GM21367 (cell line): ENCODE data around the gene INKA1.
"Not testable (repeated sequence)": the region's sequence is repeated elsewhere in the genome, so short reads cannot be mapped to it uniquely, and the experiment has no call there.

Experiments used
- ATAC-seq: cut with Tn5 transposase; IDR thresholded peaks from one replicate; pipeline ENCODE4 v1.9.1; 2021; ENCODE audit not compliant: unreplicated experiment

The INKA1 gene

DNA sequence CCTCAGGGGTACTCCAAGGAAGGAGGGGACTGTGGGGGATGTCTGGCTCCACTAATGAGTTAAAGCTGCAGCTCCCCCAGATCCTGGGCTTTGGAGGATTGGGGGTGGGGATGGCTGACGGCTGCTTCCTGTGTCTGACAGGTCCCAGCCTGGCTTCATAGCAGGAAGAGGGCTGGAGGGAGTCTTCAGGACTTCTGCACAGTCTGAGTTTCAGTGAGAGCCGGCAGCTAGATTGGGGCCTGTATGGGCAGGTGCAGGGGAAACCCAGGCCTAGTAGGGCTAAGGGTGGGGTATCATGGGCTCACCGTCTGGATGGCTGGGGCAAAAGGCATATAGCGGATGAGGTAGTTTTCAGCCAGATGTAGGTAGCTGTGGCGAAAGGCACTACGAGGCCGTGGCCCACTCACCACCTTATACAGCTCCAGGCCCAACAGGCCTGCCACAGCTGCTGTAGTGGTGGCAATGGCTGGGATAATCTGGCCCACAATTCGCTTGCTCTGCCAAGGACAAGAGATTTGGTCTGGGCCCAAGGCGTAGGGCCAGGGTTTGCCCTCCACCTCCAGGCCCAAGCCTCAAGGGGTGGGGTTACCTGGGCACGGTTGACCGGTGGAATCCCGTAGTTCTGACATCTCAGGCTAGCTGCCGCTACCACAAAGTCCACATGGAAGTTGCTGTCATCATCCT lies 4.5 kb downstream of the INKA1 start:
- ATAC-seq, result no peak

DNA sequence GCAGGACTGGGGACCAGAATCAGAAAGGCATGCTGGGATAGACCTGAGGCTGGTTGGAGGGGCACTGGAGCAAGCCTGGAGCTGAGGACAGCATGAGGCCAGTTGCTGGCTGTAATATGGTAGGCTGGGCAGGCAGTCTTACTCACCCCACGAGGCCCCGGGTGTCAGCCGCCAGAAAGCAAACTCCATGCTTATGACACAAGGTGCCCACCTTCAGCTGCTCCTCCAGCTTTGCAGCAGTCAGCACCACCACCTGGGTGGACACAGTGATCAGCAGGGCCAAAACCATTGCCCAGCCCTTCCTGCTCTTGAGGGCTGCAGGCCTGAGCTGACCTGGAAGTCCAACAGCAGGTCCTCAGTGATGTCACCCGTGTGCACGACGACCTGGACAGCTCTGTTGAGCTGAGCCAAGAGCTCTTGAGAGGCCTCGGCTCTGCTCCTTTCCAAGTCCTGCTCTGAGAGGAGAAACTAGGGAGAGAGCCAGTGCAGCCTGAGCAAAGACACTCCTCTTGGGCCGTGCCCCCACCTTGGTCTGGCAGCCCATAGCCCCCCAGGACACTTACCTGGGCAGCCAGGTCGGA lies 9.9 kb downstream of the INKA1 start:
- ATAC-seq, result no peak

DNA sequence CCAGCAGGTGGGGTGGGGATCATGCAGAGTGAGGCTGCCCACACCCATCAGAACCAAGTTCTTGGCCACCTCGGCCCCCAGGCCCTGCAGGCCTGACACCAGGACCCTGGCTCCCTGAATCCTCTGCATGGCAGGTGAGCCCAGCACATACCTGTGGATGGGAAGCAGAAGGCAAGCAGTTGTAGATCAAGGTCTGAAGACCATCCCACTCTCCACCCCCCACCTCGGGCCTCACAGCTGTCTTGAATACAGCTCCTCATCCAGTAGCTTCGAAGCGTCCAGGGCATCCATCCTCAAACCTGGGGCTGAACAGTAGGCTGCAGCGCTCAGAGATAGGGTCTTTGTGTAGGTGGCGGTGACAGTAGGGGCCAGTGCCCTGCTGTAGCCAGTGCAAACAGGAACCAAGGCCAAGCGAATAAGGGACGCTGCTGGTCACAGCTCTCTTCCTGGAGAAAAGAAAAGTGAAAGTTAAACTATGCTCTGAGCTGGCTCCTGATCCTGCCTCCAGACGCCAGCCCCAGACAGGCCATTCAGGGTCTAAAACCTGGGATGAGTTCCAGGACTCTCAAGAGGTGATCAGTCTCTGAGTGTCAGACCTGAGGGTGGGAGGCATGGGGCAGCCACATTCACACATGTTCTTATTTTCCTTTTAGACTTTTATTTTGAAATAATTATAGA lies 10.6 kb downstream of the INKA1 start, which contains the start of gene UBA7:
TSS of gene UBA7 (minus strand) at position 457 of the 678 bp plus-strand sequence. CDS start at position 291, 166 bp downstream.
- no peak for ATAC-seq

DNA sequence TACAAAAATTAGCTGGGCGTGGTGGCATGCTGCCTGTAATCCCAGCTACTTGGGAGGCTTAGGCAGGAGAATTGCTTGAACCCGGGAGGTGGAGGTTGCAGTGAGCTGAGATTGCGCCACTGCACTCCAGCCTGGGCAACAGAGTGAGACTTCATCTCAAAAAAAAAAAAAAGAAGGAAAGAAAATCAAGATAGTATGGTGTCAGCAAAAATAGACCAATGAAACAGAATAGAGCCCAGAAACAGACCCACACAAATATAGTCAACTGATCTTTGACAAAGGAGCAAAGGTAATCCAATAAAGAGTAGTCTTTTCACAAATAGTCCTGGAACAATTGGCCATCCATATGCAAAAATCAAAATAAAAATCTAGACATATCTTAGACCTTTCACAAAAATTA lies 20.1 kb downstream of the INKA1 start:
- ATAC-seq, result not testable (repeated sequence)

DNA sequence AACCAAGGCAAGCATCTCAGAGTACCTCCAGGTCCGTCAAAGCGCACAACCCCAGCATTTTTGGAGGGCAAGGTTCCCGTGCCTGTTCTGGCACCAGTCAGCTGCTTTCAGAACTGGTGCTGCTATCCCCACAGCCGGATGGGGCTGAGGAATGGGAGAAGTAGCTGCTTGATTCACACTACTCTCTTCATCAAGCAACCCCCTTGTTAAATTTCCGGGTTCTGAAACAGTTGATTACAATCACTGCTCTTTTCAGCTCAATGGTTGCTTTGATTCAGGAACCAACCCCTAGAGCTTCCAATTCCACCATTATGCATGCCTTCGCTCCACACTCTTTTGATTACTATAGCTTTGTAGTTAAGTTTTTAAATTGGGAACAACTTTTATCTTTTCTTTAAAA lies 23.0 kb downstream of the INKA1 start:
- ATAC-seq, result no peak

DNA sequence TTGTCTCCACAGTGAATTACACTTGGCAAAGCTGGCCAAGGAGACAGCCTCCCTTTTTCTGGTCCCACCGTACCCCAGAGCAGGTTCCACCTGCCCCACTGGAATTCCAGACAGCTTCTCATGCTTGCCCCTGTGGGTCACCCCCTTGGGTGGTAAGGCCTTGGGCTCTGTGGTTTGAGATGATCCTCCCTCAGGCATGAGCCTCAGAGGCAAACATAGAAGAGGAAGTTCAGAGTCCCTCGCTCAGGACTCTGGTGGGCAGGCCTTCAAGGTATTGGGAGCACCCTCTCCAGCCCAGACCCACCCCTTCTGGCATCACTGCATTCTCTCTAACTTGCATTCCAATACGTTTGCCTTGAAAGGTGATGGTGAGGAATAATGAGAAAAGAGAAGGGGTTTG lies 28.3 kb downstream of the INKA1 start:
- no peak for ATAC-seq

DNA sequence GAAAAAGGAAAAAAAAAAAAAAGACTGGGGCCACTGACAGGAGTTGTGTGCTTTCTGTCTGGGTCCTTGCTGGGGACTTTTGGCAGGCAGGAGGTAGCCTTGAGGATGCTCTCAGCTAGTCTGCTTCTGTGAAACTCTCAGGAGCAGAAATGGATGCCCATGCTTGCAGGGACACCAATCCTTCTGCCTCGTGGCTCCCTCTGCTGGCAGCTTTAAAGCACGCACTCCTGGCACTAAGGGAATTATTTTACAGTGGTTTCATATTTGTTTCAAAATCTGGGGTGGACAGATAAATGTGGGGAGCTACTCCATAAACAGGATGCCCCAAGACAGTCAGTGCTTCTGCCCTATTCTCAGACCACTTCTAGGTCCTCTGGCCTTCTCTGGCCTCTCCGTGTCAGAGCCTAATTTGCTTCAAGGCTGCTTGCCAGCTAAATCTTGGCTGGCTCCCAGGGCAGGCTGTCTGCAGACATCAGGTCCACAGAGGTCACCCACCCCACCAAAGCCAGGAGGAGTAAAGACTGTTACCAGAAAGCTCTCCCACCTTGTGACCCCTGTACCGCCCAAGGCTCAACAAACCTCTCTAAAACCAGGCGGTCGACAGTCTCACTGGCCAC lies 36.2 kb downstream of the INKA1 start:
- no peak for ATAC-seq

DNA sequence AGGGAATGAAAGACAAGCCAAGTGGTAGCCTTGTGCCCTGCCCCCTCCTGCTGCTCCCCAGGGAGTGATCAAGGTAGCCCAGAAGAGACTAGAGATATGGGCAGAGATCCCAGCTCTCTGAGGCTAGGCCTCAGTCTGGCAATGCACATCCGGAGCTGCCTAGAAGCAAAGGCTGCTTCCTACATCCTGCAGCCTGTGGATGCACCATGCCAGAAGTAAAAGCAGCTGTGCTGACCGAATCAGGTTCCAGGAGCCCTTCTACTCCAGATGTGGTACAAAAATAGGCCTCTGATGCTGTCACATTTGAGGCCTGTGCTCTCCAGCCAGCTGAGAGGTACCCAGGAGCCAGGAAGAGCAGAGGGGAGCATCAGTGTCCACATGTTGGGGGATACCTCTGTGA lies 37.3 kb downstream of the INKA1 start:
- ATAC-seq, result no peak

DNA sequence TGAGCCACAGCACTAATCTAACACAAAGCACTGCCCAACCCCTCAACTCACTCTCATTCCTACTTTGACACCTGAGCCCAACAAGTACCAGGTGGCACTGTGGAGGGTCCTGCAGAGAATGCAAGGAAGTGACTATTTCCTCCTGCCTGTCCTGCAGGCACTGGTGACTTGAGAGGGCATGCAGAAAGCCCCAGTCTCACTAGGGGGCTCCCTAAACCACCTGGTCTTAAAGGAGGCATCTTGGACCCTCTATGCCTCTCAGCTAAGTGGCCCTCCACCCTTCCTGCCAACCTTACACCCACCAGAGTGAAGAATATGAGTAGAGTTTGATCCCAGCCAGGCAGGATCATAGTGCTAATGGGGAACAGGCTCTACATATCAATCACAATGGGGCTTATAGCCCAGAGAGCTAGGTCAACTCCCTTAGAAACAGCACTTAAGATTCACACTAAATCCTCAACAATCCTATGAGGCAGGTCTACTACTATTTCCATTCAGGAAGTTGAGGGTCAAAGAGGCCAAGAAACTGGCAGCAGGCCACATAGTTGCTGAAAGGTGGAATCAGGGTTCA lies 38.1 kb downstream of the INKA1 start:
- no peak for ATAC-seq

DNA sequence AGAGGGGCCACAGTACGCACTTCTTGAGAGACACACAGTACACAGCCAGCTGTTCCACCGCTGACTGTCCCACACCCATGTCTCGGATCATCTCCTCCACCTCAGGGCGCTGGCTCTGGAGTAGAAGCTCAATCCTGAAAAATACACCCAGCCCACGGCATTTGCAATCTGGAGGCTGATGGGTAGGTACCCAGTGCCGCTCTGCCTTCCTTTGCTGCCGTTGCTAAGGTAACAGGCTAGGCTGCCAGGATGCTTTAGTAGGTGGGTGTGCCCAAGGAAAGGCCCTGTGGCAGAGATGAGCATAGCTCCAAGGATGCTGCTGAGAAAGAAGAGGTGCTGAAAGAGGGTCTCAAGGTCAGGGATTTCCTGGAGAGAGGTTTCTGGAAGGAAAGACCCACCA lies 38.7 kb downstream of the INKA1 start:
- ATAC-seq, result no peak

DNA sequence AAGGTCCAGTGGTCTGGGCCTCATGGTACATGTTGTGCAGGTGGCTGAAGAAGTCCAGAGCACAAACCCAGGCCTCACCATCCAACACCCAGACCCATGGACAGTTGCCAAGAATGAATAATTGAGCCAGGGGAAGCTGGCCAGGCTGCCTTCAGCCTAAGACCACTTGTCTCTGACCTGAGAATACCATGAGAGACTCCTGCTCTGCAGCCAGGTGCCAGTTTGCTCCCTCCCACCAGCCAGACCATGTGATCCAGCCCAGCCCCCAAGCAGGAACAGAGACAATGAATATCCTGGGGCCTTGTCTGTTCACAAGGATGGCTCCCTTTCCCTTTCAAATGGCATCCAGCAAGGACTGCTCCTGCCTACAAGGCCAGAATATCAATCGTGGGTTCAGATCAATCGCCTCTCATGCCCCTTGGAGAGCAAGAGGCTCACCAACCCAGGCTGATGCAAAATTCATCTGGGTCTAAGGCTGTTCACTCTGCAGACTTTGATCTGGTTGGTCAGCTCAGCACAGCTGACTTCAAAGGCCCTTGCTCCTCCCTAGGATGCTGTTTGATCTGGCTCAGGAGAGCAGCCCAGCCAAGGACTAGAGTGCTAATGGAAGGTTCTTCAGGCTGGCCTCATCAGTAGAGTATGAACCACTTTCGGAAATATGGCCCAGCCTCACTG lies 39.9 kb downstream of the INKA1 start:
- ATAC-seq, result no peak

DNA sequence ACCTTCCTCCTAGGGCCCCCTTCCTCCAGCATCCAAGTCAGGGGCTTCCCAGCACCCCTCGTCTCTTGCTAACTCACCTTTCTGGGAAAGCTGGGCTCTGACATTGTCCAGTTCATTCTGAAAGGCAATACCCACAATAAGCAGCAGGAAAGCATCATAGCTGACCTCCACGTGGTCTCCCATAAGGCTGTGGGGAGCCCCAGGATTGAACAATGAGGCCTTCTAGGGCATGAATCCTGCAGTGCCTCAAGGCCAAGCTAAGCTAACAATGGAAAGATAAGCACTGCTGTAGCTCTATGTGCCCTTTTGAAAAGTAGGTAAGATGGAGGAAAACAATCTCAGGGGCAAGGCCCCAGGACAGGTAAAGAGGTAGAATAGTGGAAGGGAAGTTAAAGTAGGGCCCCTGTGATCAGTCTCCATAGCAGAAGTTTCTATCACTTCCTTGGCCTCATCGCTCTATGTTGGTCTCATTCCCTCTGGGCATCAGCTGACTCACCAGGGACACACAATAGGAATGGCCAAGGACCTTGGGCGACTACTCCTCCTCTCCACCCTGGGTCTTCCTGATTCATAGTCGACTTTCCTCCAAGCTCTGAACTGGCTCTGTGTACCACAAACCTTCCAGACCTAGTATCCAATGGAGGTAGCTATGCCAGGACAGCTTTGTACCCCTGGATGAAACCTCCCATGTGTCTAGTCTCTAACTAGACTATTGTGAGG lies 41.6 kb downstream of the INKA1 start:
- no peak for ATAC-seq

DNA sequence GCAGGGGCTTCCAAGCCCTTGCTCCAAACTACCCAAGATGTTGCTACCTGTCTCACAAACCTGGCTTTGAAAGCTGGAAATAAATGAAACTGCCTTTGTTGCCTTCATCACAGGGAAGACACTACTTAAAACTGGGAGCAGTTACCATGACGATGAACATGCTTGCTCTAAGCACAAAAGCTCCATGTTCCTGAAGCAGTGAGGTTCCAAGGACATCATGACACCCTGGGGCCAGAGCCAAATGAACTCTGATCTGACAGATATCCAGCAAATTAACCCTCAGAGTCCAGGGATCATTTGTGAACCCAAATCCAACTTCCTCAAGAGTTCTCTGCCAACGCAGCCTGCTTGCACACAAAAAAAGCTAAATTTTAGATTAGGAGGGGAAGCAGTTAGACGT lies 42.6 kb downstream of the INKA1 start:
- no peak for ATAC-seq
